Activated CD4-positive, alpha-beta T cell treated with anti-CD3 and anti-CD28 coated beads for 4 hours (primary cell): ENCODE data around the gene MEF2C.
"Not testable (repeated sequence)": the region's sequence is repeated elsewhere in the genome, so short reads cannot be mapped to it uniquely, and the experiment has no call there.

Experiments used
- DNase-seq, 2 donors: peaks; one replicate each; pipeline ENCODE4 v3.0.0-alpha.2; 2020

MEF2C gene

DNA sequence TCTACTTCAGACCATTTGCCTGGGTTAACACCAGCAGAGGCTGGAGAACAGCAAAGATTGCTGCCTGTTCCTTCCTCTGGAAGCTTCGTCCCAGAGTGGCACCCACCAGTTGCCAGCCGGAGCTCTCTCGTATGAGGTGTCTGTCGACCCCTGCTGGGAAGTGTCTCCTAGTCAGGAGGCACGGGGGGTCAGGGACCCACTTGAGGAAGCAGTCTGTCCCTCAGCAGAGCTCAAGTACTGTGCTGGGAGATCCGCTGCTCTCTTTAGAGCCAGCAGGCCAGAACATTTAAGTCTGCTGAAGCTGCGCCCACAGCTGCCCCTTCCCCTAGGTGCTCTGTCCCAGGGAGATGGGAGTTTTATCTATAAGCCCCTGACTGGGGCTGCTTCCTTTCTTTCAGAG, 84.1 kb downstream of the MEF2C start:
- DNase-seq = not testable (repeated sequence)

DNA sequence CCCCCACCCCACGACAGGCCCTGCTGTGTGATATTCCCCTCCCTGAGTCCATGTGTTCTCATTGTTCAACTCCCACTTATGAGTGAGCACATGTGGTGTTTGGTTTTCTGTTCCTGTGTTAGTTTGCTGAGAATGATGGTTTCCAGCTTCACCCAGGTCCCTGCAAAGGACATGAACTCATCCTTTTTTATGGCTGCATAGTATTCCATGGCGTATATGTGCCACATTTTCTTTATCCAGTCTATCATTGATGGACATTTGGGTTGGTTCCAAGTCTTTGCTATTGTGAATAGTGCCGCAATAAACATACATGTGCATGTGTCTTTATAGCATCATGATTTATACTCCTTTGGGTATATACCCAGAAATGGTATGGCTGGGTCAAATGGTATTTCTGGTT, 89.2 kb downstream of the MEF2C start:
- DNase-seq = not testable (repeated sequence)

DNA sequence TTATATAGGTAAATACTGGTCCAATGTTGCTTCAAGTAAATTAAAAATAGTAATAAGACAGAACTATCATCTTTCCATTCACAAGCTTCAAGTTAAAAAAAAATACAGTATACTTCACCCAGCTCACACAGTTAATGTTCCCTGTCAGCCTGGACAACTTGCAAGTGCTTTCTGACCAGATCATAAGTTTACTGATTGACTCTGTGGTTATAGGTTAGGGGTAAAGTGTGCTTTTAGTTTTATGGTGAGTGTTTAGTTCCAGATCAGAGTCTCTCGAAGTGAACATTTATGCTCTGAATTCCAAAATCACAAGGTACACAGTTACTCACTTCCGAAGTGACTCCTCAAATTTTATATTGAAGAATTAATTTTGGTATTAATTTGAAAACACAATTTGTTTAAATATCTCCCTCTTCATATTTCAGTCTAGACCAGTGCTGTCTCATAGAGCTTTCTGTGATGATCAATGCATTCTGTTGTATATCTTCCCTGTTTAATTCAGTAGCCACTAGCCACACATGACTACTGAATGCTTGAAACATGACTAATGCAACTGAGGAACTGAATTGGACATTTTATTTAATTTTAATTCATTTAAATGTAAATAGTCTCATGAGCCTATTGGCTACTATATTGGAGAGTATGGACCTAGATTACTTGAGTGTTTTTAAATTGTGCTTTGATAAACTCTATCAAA, 90.7 kb downstream of the MEF2C start:
- no peak for DNase-seq

DNA sequence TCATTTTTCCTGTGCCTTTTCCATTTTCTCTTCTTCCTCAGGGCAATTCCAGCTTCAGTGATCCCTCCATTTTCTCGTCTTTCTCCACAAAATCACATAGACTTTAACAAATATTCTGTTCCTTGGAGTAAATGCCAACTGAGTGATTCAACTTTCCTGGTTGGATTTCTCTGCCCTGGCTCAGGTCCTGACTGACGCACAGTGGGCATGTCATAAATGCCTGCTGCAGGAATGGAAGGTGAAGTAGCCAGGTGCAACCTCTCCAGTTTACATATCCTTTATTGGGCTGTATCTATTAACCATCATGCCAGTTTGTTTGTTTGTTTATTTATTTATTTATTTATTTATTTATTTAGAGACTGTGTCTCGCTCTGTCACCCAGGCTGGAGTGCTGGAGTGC, 95.1 kb downstream of the MEF2C start:
- no peak for DNase-seq

GRCh38 chr5:88786789-88787188, 96.2 kb downstream of the MEF2C start:
- no peak for DNase-seq

- no peak for DNase-seq
Observed at GRCh38 chr5:88785746-88786565, 97.0 kb downstream of the MEF2C start.

DNA sequence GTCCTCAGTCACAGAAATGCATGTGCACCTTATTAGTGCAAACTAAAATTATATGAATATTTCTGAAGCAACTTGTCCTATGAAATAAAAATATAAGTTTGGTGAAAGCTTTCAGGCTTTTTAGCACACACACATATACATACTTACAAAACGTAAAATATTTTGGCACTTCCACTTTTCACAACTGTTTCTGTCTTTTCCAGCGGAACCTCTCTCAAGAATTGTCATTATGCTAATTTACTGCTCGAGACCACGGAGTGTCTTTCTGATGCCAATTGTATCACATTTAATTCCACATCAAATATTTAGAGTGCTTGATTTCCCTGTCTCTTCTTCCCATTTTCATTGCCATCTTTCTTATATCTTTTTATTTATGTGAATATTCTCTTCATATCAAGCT, 100.4 kb downstream of the MEF2C start:
- no peak for DNase-seq

DNA sequence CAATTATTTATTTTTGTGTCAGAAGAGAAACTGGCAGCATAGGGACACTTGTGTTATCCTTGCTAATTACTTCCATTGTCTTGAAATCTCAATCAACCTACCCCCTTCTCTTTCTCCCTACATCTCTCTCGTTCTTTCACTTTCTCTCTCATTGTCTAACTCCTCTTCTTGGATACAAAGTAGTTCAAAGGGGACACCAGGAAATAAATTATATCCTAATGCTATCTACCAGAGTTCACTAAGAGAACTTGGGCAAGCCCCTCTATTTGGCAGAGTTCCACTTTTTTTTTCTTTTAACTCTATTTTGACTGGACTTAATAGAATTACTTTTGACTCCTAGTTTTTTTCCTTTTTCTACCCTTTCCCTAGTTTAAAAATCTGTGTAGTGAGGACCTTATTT, 102.2 kb downstream of the MEF2C start:
- DNase-seq = no peak

- no peak for DNase-seq
Observed at GRCh38 chr5:88778736-88779135, 104.2 kb downstream of the MEF2C start.

DNA sequence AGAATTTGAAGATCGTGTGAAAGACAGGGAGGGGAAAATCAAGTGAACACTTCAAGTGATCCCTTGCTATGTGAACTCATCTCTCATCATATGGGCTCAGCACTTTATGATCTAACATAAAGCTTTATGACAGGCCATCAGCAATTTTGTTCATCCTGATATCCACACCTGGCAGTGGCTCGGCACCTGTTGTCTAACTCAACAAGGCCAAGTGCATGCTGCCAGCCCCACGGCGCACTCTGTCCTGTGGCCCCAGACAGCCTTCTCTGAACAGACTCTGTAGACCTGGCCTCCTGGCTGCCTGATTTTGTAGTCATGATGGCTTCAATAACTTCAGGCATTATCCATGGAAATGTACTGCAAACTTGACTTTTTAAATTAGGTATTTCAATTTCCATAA, 106.3 kb downstream of the MEF2C start:
- no peak for DNase-seq

DNA sequence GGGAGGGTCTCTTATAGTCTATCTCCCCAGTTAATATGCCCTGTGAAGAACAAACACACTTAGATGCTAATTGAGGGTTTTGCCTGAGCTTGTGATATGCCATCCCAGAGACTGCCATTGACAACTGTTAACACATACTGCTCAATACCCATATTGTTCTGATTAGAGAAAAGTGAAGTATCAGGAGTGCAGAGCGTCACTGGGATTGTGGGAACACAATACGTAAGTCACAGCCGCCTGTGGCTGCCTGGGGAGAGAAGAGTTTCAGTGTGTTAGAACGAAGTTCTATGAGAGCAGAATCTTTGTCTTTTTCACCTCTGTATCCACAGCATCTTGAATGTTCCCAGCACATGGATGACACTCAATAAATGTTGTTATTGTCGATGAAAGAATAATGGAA, 110.2 kb downstream of the MEF2C start:
- DNase-seq = no peak

DNA sequence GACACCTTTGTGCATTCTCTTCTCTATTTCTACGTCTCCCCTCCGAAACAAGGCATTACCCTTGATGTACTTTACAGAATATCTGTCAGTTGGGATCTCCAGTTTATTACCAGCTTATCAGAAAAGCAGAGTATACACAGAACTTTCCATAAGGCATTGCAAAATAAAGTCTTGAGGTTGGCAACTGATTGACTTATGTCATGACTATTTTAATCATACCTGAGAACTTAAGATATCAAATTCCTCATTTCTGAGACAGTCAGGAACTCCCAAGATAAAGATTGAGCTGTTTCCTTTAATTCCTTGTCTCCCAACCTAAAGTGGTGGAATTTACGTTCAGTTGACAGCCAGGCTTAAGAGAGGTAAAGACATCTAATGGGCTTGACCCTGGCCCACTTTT, 110.9 kb downstream of the MEF2C start:
- no peak for DNase-seq

- no peak for DNase-seq
Observed at GRCh38 chr5:88770276-88771257, 112.4 kb downstream of the MEF2C start.

GRCh38 chr5:88769165-88769564, 113.8 kb downstream of the MEF2C start:
- no peak for DNase-seq

GRCh38 chr5:88768411-88768810, 114.6 kb downstream of the MEF2C start:
- DNase-seq = no peak

DNA sequence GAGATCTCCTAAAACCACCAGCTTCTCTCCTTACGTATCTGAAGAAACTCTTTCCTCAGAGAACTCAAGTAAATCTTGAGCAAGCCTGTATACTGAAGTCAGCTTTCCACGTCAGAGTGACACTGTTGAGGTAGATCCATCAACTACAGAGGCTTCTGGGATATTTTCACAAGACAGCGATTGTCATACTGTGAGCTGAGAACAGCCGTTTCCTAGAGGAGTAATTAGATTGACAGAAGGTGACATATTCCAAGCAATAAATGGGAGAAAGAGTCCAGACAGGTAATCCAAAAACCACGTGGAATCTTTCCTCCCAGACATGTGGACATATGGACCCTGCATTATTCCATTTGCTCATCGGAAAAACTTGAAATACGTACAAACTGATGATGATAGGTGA, 117.2 kb downstream of the MEF2C start:
- DNase-seq = no peak

DNA sequence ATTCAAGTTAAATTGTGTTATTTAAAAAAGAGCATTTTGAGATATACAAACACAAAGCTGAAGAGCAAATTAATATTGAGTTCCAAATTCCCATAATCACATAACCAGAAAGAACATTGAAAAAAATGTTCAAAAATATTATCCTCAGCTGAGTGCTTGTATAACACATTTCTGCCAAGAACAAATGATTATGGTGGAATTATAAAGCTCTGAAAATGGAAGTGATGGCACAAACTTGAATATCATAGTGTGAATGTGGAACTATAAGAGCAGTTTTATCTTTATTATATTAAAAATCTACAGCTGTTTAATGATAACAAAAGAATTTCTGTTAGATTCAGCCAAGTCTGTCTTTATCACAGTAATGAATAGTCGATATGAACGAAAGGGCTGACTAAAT, 117.8 kb downstream of the MEF2C start:
- DNase-seq = no peak

DNA sequence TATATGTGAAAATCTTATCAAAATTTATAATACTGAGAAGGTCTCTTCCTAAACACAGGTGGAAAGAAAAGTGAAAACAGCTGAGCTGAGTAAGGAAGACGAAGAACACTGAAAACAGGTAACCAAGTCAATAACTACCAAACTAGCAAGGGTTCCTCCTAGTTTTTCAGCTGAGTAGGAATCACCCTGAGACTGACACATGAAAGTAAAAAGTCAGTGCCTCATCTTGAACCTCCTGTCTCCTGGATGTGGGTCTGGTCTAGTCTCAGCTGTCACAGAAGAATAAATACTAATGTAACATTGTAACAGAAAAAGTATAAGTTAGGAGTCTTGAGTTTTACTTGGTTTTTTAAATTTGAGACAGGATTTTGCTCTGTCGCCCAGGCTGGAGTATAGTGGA, 121.0 kb downstream of the MEF2C start:
- DNase-seq = no peak

- no peak for DNase-seq
Observed at GRCh38 chr5:88761269-88761850, 121.6 kb downstream of the MEF2C start.

GRCh38 chr5:88760527-88760926, 122.5 kb downstream of the MEF2C start:
- DNase-seq = no peak

DNA sequence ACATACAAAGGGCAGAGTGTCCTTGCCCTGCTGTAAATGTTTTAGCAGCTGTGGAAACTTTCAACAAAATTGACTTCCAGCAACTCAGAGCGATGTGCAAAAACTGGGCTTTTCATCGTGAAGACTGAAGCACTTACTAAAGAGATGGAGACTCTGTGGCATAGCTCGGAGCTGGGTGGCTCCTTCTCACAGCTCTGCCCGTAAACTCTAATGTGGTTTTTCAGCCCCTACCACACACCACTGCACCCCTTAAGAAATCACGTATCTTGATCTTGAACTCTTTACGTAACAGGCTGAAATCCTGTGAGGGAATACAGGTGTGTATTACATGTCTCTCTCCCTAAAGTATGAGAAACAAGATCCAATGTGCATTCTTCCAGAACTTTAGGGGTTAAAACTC, 124.4 kb downstream of the MEF2C start:
- DNase-seq = no peak

- DNase-seq = no peak
Observed at GRCh38 chr5:88758184-88758583, 124.8 kb downstream of the MEF2C start.

GRCh38 chr5:88756953-88757352, 126.0 kb downstream of the MEF2C start:
- DNase-seq = no peak
